HK-2 (cell line): ENCODE results near the gene XRCC3.
"Not testable (repeated sequence)": the region's sequence is repeated elsewhere in the genome, so short reads cannot be mapped to it uniquely, and the experiment has no call there.

Experiments used
- DNase-seq: peaks from one replicate; pipeline ENCODE4 v3.0.0-alpha.2; 2018; ENCODE audit not compliant: unreplicated experiment

The XRCC3 gene

GRCh38 chr14:103668117-103668516, 47.1 kb downstream of the XRCC3 start:
- no peak for DNase-seq

- no peak for DNase-seq
Observed at GRCh38 chr14:103667671-103668070, 47.6 kb downstream of the XRCC3 start.

- no peak for DNase-seq
Observed at GRCh38 chr14:103663506-103663905, 51.7 kb downstream of the XRCC3 start.

- DNase-seq, result no peak
Observed at GRCh38 chr14:103662591-103662990, 52.7 kb downstream of the XRCC3 start.

GRCh38 chr14:103662029-103662428, 53.2 kb downstream of the XRCC3 start:
- DNase-seq, result no peak

- DNase-seq, result no peak
Observed at GRCh38 chr14:103659631-103660030, 55.6 kb downstream of the XRCC3 start.

GRCh38 chr14:103657471-103657870, 57.8 kb downstream of the XRCC3 start:
- DNase-seq, result no peak

GRCh38 chr14:103656756-103657133, 58.5 kb downstream of the XRCC3 start:
- DNase-seq, result no peak

- no peak for DNase-seq
Observed at GRCh38 chr14:103656031-103656755, 59.1 kb downstream of the XRCC3 start.

- no peak for DNase-seq
Observed at GRCh38 chr14:103654619-103655018, 60.6 kb downstream of the XRCC3 start.

- DNase-seq, result no peak
Observed at GRCh38 chr14:103653805-103654204, 61.4 kb downstream of the XRCC3 start.

GRCh38 chr14:103653336-103653735, 61.9 kb downstream of the XRCC3 start:
- not testable (repeated sequence) for DNase-seq

- no peak for DNase-seq
Observed at GRCh38 chr14:103652806-103653205, 62.4 kb downstream of the XRCC3 start.

- no peak for DNase-seq
Observed at GRCh38 chr14:103651585-103651984, 63.7 kb downstream of the XRCC3 start.

- no peak for DNase-seq
Observed at GRCh38 chr14:103650213-103650612, 65.0 kb downstream of the XRCC3 start.

GRCh38 chr14:103649001-103649400, 66.2 kb downstream of the XRCC3 start:
- DNase-seq, result no peak
